IPS-NIHi7 (cell line): ENCODE data around the gene ATP6V1G3.
"Not testable (repeated sequence)": the region's sequence is repeated elsewhere in the genome, so short reads cannot be mapped to it uniquely, and the experiment has no call there.

Source experiments
- DNase-seq: peaks from one replicate; pipeline ENCODE4 v3.0.0; 2012; ENCODE audit warnings: mixed read lengths; ENCODE audit errors: extremely low spot score

The ATP6V1G3 gene

GRCh38 chr1:198540580-198540979, at the start of gene ATP6V1G3:
ATP6V1G3 (minus strand) TSS chr1:198540680; CDS start chr1:198540650, 30 bp downstream.
- no peak for DNase-seq

DNA sequence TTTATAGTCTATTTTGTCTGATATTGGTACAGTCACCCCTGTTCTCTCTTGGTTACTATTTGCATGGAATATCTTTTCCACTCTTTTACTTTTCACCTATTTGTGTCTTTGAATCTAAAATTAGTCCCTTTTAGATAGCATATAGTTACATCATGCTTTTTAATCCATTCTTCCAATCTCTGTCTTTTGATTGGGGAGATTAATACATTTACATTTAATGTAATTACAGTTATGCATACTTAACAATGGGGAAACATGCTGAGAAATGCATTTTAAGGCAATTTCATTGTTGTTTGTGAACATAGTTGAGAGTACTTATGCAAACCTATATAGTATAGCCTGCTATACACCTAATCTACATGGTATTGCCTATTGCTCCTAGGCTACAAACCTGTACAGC, 48.4 kb upstream of the ATP6V1G3 start:
- no peak for DNase-seq

DNA sequence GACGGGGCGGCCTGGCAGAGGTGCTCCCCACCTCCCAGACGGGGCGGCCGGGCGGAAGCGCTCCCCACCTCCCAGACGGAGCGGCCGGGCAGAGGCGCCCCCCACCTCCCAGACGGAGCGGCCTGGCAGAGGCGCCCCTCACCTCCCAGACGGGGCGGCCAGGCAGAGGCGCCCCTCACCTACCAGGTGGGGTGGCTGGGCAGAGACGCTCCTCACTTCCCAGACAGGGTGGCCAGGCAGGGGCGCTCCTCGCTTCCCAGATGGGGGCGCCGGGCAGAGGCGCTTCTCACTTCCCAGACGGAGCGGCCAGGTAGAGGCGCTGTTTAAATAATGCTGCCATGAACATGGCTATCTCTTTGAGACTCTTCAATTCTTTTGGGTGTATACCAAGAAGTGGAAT, 43.7 kb upstream of the ATP6V1G3 start:
- no peak for DNase-seq

GRCh38 chr1:198583209-198583802, 42.8 kb upstream of the ATP6V1G3 start:
- not testable (repeated sequence) for DNase-seq

DNA sequence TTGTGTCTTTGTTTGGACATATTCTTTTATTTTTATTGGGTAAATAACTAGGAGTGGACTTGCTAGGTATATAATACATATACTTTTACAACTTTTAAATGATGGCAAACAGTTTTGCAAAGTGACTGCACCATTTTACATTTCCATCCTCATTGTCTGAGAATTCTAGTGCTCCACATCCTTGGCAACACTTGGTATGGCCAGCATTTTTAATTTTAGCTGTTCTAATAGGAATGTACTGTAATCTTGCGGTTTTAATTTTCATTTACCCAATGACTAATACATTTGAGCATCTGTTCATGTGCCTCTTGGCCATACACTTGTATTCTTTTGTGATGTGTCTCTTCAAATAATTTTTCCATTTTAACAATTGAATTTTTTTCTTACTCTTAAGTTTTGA, 37.0 kb upstream of the ATP6V1G3 start:
- DNase-seq, result no peak

- no peak for DNase-seq
Measured at GRCh38 chr1:198575798-198576641, 35.5 kb upstream of the ATP6V1G3 start.

DNA sequence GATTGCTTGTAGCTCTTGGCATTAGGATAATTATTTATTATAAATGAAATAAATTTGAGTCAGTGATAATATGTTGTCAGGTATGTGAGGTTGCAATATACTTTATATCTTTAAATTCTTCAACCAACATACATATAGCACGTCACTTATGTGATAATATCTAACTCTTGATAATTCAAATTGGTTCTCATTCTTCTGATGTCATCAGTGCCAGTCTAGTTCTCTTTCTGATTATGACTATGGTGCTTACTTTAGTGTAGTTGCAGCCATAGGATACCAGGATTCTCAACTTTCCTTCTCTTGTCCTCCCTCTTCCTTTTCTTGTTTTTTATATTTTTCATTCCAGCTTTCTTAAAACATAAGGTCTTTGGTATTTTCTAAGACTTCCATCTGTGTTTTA, 34.8 kb upstream of the ATP6V1G3 start:
- DNase-seq, result no peak

- DNase-seq, result no peak
Measured at GRCh38 chr1:198574325-198574724, 33.8 kb upstream of the ATP6V1G3 start.

DNA sequence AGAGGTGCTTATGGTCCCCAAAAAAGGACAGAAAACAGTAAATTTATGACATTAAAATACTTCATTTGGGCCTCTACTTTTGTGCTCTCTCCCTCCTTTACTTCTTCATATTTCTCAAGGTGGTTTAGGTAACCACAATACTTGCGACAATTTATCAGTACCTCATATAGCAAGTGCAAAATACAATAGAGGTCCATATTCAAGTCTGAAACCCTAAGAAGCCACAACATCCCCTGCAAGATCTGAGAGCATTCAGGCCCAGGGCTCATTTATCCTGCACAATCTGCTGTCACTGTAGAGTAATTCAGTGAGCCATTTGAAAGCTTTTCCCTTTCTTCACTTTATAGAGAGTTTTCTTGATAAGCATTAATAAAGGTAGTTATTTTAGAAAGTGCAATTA, 24.2 kb upstream of the ATP6V1G3 start:
- no peak for DNase-seq

GRCh38 chr1:198564157-198564556, 23.7 kb upstream of the ATP6V1G3 start:
- DNase-seq, result no peak

- DNase-seq, result peak; percentile 24
Measured at GRCh38 chr1:198563583-198563982, 23.1 kb upstream of the ATP6V1G3 start.

DNA sequence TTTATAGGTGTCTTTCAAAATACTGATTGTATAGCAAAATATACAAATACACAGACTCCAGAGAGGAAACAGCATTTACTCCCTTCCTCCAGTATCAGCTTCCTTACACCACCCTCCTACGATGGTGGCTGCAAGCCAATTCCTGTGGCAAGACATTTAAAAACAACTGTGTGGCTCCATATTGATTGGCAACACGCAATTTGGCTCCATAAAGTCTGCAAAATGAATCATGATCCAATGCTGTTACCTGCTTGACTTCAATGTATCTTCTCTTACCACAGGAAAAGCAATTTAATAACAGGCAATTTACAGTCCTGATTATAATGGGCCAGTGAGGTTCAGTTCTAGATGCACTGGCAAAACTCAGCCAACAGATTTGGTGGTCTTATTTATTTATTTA, 19.7 kb upstream of the ATP6V1G3 start:
- no peak for DNase-seq

GRCh38 chr1:198559362-198559761, 18.9 kb upstream of the ATP6V1G3 start:
- no peak for DNase-seq

DNA sequence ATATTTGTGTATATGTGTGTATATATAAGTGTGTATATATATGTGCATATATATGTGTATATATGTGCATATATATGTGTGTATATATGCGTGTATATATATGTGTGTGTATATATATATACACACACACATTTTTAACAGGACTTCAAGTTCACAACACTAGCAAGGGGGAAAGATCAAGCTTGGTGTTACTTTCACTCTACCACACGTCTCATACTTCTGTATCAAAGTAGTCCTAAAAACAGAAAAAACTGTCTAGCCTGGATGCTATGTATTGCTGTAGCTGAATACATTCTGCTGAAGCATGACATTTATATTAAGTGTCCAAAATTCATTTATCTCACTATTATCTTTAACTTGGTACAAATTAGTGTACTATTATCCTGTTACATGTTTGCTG, 17.9 kb upstream of the ATP6V1G3 start:
- DNase-seq, result no peak

- DNase-seq, result no peak
Measured at GRCh38 chr1:198556971-198557370, 16.5 kb upstream of the ATP6V1G3 start.

- no peak for DNase-seq
Measured at GRCh38 chr1:198552668-198553416, 12.4 kb upstream of the ATP6V1G3 start.

- DNase-seq, result no peak
Measured at GRCh38 chr1:198550941-198551524, 10.6 kb upstream of the ATP6V1G3 start.

- no peak for DNase-seq
Measured at GRCh38 chr1:198549866-198550265, 9.4 kb upstream of the ATP6V1G3 start.

DNA sequence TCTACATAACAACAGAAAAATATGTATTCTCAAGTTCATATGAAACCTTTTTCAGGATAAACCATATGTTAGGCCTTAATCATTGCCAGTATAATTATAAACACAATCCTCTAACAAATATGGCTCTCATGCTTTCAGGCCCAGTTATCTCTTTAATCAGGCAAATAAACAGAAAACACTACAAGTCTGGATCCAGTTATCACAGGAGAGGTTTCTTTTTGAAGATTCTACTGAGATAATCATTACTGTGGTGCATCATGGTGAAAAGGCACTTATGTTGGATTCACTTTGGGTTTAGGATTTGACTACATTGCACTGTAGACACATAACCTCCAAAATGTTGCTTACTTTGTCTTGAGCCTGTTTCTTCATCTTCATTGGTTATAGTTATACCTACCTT, 8.4 kb upstream of the ATP6V1G3 start:
- DNase-seq, result no peak

- DNase-seq, result no peak
Measured at GRCh38 chr1:198545156-198545555, 4.7 kb upstream of the ATP6V1G3 start.

- no peak for DNase-seq
Measured at GRCh38 chr1:198544265-198544664, 3.8 kb upstream of the ATP6V1G3 start.

DNA sequence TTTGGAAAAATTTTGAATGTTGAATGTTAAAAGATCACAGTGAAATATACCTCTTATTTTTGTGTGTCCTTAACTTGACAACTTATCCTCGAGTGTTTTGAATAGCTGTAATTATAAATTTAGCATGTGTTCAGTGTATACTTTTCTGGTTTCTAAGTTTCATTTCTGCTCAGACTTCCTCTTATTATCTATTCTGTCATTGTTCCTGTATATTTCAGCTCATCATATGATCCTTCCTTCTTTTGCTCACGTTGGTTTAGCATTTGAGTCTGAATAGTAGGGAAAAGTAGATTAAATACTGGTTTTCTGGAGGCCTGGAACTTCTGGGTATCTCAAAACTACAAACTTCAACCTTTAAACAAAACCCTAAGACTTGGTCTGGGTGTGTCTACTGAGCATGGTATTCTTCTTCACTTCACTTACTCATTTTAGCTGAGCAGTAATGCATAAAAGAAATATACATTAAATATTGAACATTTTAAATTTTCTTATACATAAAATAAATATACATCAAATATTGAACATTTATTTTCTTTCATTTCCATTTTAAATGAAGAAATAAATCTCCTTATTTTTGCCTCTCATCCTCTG, 3.3 kb upstream of the ATP6V1G3 start:
- DNase-seq, result no peak
